Fibroblast of lung (primary cell): Measurements from ENCODE around the gene WWP2. TPM values are rescaled to one million over a fixed set of nuclear protein-coding genes. Genes with fewer than 3 reads are reported as not detected.

Source experiments
- DNase-seq, 2 donors: peaks; one replicate each; pipeline versions ENCODE4 v3.0.0 to v3.0.0-alpha.2; 2010; ENCODE audit warnings: low read depth in 2 of 2
- H2AFZ ChIP-seq: 2 replicates; pipeline ENCODE4 v1.5.1; 2012; ENCODE audit warnings: low read length, control low read depth, inconsistent platforms
- H3K27ac ChIP-seq: 2 replicates; pipeline ENCODE4 v1.5.1; 2011; ENCODE audit warnings: low read length, control low read depth; ENCODE audit not compliant: insufficient read depth
- H3K27me3 ChIP-seq: 2 replicates; pipeline ENCODE4 v1.5.1; 2011; ENCODE audit warnings: mild to moderate bottlenecking, low read length; ENCODE audit not compliant: control insufficient read depth, insufficient read depth
- H3K36me3 ChIP-seq: 2 replicates; pipeline ENCODE4 v1.5.1; 2011; ENCODE audit warnings: low read length; ENCODE audit not compliant: control insufficient read depth, insufficient read depth
- H3K4me1 ChIP-seq: 2 replicates; pipeline ENCODE4 v1.5.1; 2011; ENCODE audit warnings: low read length; ENCODE audit not compliant: control insufficient read depth, insufficient read depth; ENCODE audit errors: extremely low read depth
- H3K4me2 ChIP-seq: 2 replicates; pipeline ENCODE4 v1.5.1; 2011; ENCODE audit warnings: low read length, control low read depth; ENCODE audit not compliant: insufficient read depth; ENCODE audit errors: extremely low read depth
- H3K4me3 ChIP-seq, 4 experiments: fragments of 200-600 bp in 1 of 4; sonication (generic) in 1 of 4; replicated peaks in 1 of 4; 2 replicates each; pipeline ENCODE4 v1.5.1; 2011 to 2016; ENCODE audit warnings: low read length in 4 of 4, low read depth in 3 of 4, mild to moderate bottlenecking in 3 of 4, control low read depth in 2 of 4, inconsistent platforms in 1 of 4, mixed read lengths in 1 of 4; ENCODE audit not compliant: insufficient read depth in 1 of 4; ENCODE audit errors: control extremely low read depth in 1 of 4
- H3K79me2 ChIP-seq: 2 replicates; pipeline ENCODE4 v1.5.1; 2012; ENCODE audit warnings: mild to moderate bottlenecking, low read length, inconsistent platforms; ENCODE audit not compliant: control insufficient read depth, insufficient read depth
- H3K9ac ChIP-seq: 2 replicates; pipeline ENCODE4 v1.5.1; 2011; ENCODE audit warnings: mild to moderate bottlenecking, low read length, control low read depth; ENCODE audit not compliant: insufficient read depth
- H3K9me3 ChIP-seq: 2 replicates; pipeline ENCODE4 v1.5.1; 2012; ENCODE audit warnings: low read depth, low read length; ENCODE audit not compliant: control insufficient read depth, insufficient read depth
- H4K20me1 ChIP-seq: 2 replicates; pipeline ENCODE4 v1.5.1; 2011; ENCODE audit warnings: low read length; ENCODE audit not compliant: control insufficient read depth, insufficient read depth; ENCODE audit errors: extremely low read depth
- CTCF ChIP-seq, 2 donors: IDR thresholded peaks in 1 of 2; conservative IDR thresholded peaks in 1 of 2; 1 replicate in 1 of 2; 2 replicates in 1 of 2; pipeline ENCODE4 v1.5.1; 2011 to 2012; ENCODE audit warnings: low read length in 2 of 2, control low read depth in 1 of 2, inconsistent platforms in 1 of 2, low read depth in 1 of 2, mild to moderate bottlenecking in 1 of 2
- EZH2 ChIP-seq: IDR thresholded peaks from 2 replicates; pipeline ENCODE4 v1.5.1; 2012; ENCODE audit warnings: low read length, control low read depth, mild to moderate bottlenecking; ENCODE audit errors: missing control alignments
- polyA plus RNA-seq, 2 donors: library from polyadenylated mRNA; depleted of rRNA in 1 of 2; stranded (reverse) in 1 of 2; unstranded in 1 of 2; fragments of >200 nt; gene quantifications; 2 replicates each; pipeline ENCODE4 v1.2.1, GENCODE V29; 2011 to 2012; ENCODE audit warnings: missing spikeins in 1 of 2
- total RNA-seq: library from RNA; depleted of rRNA; stranded (reverse); fragments of >200 nt; gene quantifications from 2 replicates; pipeline ENCODE4 v1.2.1, GENCODE V29; 2014

WWP2 gene
- total and polyA plus RNA-seq, 2 donors (not counting 1 experiment from before 2014, with no cell fraction given) = 16.3 to 28.5 TPM

- no peak for DNase-seq
- Histone ChIP-seq H3K4me2 (no peak overlapping the region), H3K4me1 (no peaks in the 10 kb centered on the region), H3K9me3 (no peaks in the 10 kb centered on the region), H4K20me1 (no peaks in the 10 kb centered on the region), H3K27me3 (no peaks in the 10 kb centered on the region), H3K36me3 (peaks cover 36% of the 10 kb centered on the region), H2AFZ (no peak overlapping the region), H3K9ac (no peak overlapping the region), H3K79me2 (no peaks in the 10 kb centered on the region), H3K27ac (no peak overlapping the region), H3K4me3 (no peak overlapping the region)
- TF ChIP-seq EZH2 (no peak), CTCF (conservative IDR thresholded peaks at IDR 0.05 in 1 of 2, IDR thresholded peaks at IDR 0.05 in 1 of 2; ENCODE audit: low read depth in 1 of 2, low read length in 2 of 2) (no peak)
Measured at GRCh38 chr16:69936252-69936651, 174.1 kb downstream of the WWP2 start.

- no peaks in the 10 kb centered on the region for H3K4me1 ChIP-seq
- H2AFZ ChIP-seq = no peak overlapping the region
- H3K27ac ChIP-seq = no peak overlapping the region
- no peak for TF ChIP-seq EZH2
- no peak for TF ChIP-seq CTCF (conservative IDR thresholded peaks at IDR 0.05 in 1 of 2, IDR thresholded peaks at IDR 0.05 in 1 of 2; ENCODE audit: low read depth in 1 of 2, low read length in 2 of 2)
- no peaks in the 10 kb centered on the region for H4K20me1 ChIP-seq
- no peak overlapping the region for H3K4me3 ChIP-seq
- H3K9ac ChIP-seq = no peak overlapping the region
- H3K9me3 ChIP-seq = no peaks in the 10 kb centered on the region
- DNase-seq = no peak
- no peak overlapping the region for H3K4me2 ChIP-seq
- no peaks in the 10 kb centered on the region for H3K79me2 ChIP-seq
- H3K27me3 ChIP-seq = no peaks in the 10 kb centered on the region
- peaks cover 36% of the 10 kb centered on the region for H3K36me3 ChIP-seq
Measured at GRCh38 chr16:69936751-69937211, 174.6 kb downstream of the WWP2 start.

DNA sequence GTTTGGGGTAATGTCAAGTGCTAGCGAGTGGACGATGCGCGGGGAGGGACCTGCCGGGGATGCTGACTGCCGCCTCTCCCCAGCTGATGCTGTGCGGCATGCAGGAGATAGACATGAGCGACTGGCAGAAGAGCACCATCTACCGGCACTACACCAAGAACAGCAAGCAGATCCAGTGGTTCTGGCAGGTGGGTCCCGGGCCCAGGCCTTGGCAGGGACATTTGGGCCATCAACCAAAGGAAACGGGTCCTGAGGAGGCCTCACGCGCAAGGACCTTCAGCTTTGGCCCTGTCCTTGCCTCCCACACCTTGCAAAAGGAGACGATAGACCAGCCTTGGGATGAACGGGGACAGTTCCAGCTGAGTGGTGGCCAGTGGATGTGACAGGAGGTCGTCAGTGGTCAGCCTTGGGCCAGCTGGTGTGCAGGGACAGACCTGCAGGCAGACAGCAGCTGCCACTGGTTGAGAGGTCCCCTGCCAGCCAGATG lies 175.4 kb downstream of the WWP2 start:
- H4K20me1 ChIP-seq = no peaks in the 10 kb centered on the region
- H3K9me3 ChIP-seq = no peaks in the 10 kb centered on the region
- H3K4me1 ChIP-seq = no peaks in the 10 kb centered on the region
- TF ChIP-seq CTCF (conservative IDR thresholded peaks at IDR 0.05 in 1 of 2, IDR thresholded peaks at IDR 0.05 in 1 of 2; ENCODE audit: low read depth in 1 of 2, low read length in 2 of 2) (peak in 1 of 2 donors; percentile 27), EZH2 (no peak)
- no peaks in the 10 kb centered on the region for H3K79me2 ChIP-seq
- H2AFZ ChIP-seq = no peak overlapping the region
- H3K9ac ChIP-seq = no peak overlapping the region
- peaks cover 34% of the 10 kb centered on the region for H3K36me3 ChIP-seq
- H3K4me2 ChIP-seq = no peak overlapping the region
- H3K27ac ChIP-seq = no peak overlapping the region
- H3K4me3 ChIP-seq = no peak overlapping the region
- DNase-seq = peak; percentile 19 to 20
- H3K27me3 ChIP-seq = no peaks in the 10 kb centered on the region
